NCI-H69 (cell line): Measurements from ENCODE around the gene ACCS.
A peak's percentile ranks its signal among the peaks of the same experiment; 100 is the strongest.

Source experiments
- DNase-seq: peaks from one replicate; lab custom pipeline; 2025; lab: John Stamatoyannopoulos, UW

ACCS gene, protein sequence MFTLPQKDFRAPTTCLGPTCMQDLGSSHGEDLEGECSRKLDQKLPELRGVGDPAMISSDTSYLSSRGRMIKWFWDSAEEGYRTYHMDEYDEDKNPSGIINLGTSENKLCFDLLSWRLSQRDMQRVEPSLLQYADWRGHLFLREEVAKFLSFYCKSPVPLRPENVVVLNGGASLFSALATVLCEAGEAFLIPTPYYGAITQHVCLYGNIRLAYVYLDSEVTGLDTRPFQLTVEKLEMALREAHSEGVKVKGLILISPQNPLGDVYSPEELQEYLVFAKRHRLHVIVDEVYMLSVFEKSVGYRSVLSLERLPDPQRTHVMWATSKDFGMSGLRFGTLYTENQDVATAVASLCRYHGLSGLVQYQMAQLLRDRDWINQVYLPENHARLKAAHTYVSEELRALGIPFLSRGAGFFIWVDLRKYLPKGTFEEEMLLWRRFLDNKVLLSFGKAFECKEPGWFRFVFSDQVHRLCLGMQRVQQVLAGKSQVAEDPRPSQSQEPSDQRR

GRCh38 chr11:44065841-44066731, at the start of gene ACCS:
TSS of gene ACCS (plus strand) at chr11:44066270. CDS start at chr11:44067628, 1,358 bp downstream.
- peak; percentile 98 for DNase-seq

GRCh38 chr11:44016546-44017442, 49.3 kb upstream of the ACCS start:
- no peak for DNase-seq

- DNase-seq = peak; percentile 69
These were observed 48.5 kb upstream of the ACCS start for GRCh38 chr11:44017443-44018126.

DNA sequence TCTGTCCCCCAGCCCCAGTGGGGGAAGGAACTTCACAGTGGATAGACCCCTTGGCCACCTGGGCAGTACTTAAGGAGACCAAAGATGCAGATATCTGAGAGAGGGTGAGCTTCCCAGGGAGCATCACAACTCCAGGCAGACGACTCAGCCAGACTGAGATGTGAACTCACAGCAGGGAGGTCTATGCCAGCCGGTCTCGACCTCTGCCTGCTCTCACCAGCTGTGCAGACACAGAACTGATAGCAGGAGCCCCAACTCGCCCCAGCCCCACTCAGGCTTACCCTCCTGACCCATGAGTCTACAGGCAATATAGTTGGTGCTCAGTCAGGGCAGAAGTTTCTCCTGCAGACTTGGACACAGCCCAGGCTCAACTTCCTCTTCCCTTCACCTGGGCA, 47.9 kb upstream of the ACCS start:
- peak; percentile 68 for DNase-seq

- DNase-seq = peak; percentile 23
These were observed 47.2 kb upstream of the ACCS start for GRCh38 chr11:44018829-44019228.

DNA sequence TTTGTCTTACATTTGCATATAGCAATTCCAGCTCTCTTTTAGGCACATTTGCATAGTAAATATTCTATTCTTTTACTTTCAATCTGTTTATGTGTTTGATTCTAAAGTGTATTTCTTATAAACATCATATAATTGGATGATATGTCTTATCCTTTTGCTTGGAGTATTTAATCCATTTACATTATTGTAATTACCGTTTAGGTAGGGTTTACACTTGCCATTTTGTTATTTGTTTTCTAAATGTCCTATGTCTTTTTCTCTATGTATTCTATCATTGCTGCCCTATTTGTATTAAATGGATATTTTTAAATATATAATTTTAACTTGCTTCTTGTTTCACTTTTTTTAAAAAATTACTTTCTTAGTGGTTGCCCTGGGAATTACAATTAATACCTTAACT, 41.1 kb upstream of the ACCS start:
- no peak for DNase-seq

DNA sequence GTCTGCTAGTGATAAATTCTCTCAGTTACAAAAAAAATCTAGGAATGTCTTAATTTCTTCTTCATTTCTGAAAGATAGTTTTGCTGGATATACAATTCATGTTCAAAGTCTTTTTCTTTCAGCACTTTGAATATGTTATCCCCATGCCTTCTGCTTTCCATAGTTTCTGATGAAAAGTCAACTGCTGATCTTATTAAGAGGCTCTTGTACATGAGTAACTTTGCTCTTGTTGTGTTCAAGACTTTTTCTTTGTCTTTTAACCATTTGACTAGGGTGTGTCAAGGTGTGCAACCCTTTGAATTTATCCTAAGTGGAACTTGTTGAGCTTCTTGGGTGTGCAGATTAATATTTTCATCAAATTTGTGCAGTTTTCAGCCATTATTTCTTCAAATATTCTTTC, 40.3 kb upstream of the ACCS start:
- no peak for DNase-seq

DNA sequence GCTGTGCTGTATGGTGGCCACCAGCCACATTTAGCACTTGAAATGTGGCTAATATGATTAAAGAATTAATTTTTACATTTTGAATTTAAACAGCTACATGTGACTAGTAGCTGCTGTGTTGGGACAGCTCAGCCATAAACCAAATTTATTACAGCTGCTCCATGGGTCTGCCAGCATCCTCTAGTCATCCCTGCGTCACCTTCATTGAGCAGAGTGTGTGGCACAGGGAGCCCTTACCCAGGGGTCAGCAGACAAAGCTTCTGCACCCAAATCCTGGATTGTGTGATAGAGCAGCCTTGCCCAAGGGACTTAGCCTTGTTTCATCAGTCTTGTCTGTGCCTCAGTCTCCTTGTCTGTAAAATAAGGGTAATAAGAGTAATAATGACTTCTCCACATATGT, 37.7 kb upstream of the ACCS start:
- DNase-seq = no peak

DNA sequence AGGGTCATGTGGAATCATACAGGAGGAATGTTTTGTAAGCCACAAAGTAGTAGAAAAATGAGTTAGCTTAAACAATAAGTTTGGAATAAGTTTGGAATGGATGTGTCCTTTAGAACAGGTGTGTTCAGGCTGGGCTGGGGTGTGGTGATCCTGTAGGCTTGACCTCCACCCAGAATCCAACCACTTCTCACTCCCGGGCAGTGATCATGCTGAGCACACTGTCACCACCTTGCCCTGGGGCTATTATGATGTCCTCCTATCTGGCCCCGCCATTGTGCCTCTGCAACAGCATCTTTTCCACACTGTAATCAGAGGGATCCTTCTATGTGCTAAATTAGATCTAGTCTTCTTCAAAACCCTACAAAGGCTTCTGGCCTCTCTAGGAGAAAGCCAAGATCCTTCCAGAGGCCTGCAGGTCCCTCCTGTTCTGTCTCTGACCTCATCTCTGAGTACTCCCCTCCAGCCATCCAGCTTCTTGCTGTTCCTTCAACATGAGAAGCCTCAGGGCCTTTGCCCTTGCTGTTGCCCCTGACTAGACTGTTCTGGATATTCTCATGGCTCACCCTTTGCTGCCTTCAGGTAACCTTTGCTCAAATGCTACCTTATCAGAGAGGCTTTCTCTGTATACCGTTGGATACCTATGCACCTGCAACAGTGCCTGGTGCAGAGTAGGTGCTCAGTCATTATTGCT, 37.1 kb upstream of the ACCS start:
- DNase-seq = no peak

- DNase-seq = no peak
These were observed 36.6 kb upstream of the ACCS start for GRCh38 chr11:44029507-44029845.

DNA sequence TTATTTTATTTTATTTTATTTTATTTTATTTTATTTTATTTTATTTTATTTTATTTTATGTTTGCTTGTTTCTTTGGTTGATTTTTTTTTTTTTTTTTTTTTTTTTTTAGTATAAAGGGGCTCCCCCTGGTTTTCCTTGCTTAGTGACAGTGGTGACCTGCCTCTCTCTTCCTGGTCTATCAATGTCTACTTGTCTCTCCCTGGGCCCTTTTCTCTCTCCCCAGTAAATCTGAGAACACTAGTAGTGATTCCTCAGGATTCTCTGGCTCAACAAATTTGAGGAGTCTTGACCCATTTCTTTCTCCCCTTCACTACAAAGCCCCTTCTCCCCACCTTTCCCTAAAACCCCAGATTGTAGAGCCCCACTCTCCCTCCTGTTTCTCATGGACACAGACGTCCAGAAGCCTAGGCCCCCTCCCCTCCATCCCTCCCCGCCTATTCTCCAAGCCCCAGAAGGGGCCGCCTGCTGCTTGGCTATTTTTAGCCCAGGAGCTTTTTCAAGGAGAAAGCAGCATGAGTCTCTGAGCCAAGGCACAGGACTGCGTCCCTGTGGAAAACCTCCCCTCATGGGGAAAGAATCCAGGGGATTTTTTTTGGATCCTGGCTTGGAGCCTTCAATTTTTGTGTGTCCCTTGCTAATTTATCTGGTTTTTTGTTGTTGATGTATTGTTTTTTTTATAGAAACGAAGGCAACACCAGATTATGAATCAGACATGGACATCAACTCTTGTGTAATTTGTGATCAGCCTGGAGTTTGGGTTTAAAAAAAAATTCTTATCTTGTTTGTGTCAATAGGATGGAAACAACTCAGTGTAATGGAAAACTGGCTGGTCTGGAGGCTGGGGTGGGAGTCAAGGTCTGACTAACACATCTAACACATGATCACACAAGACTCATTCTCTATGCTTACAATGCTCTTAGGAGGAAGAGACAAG, 35.8 kb upstream of the ACCS start:
- peak; percentile 65 for DNase-seq

GRCh38 chr11:44030996-44031395, 35.1 kb upstream of the ACCS start:
- DNase-seq = no peak

DNA sequence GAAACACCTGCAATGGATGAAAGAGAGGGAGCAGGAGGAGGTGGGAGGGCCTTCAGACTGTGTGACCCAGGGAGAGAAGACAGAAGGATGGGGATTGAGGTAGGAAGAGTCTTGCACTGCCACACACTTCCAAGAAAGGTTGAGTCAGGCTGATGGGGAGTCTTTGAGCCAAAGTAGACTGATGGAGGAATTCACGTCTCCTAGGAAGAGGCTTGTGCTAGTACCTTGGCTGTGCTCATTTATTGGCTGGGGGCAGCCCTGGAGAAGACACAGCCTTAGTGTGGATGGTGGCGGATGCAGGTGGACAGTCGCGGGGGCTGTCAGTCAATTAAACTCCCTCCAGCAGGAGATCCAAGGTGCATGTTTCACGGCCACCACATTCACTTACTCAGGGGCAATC, 34.5 kb upstream of the ACCS start:
- no peak for DNase-seq

DNA sequence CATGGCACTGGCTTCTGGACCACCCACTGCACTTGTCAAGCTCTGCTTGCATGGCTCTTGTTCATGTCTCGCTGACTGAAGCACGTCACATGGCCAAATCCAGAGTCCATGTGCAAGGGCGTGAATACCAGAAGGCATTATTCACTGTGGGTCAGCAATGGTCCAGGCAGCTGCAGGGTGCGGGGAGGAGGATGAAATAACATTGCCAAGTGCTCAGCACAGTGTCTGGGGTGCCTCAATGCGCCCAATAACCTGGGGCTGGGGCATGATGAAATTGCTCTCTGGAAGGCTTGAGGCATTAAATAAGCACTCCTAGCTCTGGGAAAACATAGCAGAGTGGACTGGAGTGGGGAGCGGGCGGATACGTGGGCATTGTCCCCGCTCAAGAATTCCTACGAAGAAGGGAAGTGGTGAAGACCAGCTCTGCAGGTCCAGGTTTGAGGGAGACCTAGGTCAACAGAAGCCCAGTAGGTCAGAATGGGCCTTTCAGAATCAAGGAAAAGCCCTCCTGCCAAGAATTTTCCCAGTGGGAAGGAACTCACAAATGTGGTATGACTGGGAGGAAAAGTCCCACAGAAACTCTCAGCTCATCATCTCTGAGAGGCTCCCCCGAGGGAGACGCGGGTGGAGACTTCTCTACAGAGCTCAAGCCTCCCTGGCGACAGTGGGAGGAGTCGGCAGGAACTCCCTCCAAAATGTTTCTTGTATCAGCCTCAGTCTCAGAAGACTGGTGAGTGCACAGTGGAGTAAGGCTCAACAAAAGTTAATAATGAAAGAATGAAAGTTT, 33.6 kb upstream of the ACCS start:
- DNase-seq = no peak

DNA sequence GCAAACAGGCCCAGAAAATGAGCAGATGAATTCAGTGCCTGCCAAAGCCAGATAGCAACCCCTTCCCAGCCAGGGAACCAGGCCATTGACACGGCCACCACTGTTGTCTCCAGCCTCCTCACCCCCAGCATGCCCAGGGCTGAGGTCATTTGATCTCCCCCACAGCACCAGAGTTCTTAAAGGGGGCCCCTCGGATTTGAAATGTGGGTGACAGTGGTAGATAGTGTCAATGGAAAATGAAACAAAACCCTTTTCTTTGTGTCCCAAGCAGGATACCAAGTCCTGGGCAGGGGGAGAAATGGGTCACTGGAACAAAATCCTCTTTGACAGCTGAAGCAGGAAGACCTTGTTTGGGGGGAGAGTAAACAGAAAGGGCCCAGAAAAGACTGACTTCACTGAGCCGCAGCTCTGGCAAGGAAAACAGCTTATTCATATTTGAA, 32.6 kb upstream of the ACCS start:
- no peak for DNase-seq

- DNase-seq = no peak
These were observed 32.2 kb upstream of the ACCS start for GRCh38 chr11:44033856-44034255.

DNA sequence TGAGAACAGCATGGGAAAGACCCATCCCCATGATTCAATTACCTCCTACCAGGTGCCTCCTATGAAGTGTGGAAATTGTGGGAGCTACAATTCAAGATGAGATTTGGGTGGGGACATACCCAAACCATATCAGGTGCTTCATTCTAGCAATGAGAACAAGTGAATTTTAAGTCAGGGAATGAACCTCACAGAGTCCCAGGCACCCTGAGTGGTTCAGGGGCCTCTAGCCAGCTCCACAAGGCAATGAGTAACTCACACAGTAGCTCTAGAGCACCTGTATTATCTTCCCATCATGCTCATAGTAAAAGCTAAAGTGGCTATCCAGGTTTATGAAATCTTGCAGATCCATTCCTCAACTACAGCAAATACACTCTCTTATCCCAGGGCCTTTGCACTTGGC, 31.4 kb upstream of the ACCS start:
- DNase-seq = no peak

DNA sequence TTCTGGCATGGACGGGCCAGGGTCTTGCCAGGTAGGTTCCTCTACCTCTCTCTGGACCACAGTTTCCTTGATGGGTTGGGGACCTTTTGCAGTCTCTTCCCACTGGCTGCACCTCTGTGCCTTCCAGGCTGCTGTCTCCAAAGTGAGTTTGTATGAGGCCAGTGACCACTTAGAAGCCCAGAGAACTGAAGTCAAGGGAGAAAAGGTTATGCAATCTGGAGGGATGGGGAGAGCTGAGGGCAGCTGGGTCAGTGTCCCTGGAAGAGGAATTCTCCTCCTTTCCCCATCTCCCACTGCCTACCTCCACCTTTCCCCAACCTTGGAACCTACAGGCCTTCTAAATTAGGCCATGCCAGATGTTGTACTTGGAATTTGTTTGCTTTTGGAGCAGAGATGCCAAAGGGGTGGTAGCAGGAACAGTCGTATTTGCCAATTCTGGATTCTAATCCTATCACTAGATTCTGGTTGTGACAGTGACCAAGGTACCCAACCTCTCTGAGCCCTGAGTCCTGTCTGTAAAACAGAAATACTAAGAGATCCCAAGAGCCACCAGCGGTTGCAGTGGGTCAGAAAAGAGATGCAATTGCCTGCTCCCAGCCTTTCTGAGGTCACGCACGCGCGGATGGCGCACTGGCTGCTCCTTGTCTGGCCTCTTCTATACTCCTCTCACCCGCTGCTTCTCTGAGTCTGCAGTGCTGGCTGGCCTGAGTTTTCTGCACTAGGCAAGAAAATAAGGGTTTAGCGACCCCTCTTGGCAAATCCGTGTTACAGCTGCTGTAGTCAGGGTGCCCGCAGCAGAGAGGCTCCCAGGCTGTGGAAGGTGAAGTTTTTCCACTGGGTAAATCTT, 29.0 kb upstream of the ACCS start:
- peak; percentile 90 for DNase-seq
